HFFc6 (cell line): ENCODE results near the gene RPS3. TPM values are rescaled to one million over a fixed set of nuclear protein-coding genes. Genes with fewer than 3 reads are reported as not detected.
"Not testable (repeated sequence)": the region's sequence is repeated elsewhere in the genome, so short reads cannot be mapped to it uniquely, and the experiment has no call there.

Experiments used
- DNase-seq: peaks from one replicate; pipeline ENCODE4 v3.0.0-alpha.2; 2018
- H3K27ac Mint-ChIP-seq: 2 replicates; pipeline ENCODE4 v1.8.0; 2020; ENCODE audit warnings: mild to moderate bottlenecking, mixed read lengths
- H3K27me3 Mint-ChIP-seq: 2 replicates; pipeline ENCODE4 v1.8.0; 2021; ENCODE audit warnings: mild to moderate bottlenecking, moderate library complexity, mixed read lengths; ENCODE audit not compliant: insufficient read depth
- H3K36me3 Mint-ChIP-seq: 2 replicates; pipeline ENCODE4 v1.8.0; 2021; ENCODE audit warnings: low read depth, mixed read lengths
- H3K4me1 Mint-ChIP-seq: 2 replicates; pipeline ENCODE4 v1.8.0; 2020; ENCODE audit warnings: low read depth, mixed read lengths
- H3K4me3 Mint-ChIP-seq: 2 replicates; pipeline ENCODE4 v1.8.0; 2020; ENCODE audit warnings: mild to moderate bottlenecking, moderate library complexity, mixed read lengths
- H3K9me3 Mint-ChIP-seq: 2 replicates; pipeline ENCODE4 v1.8.0; 2020; ENCODE audit warnings: mild to moderate bottlenecking, mixed read lengths
- total RNA-seq, 6 experiments: library from RNA; stranded (reverse); fragmentation: NEBNext Ultra II Directional; extraction: Animal tissue kit (Norgen Biotek cat#: 25700); gene quantifications; 2 replicates in 1 of 6; 3 replicates in 5 of 6; pipeline ENCODE4 v1.2.3, GENCODE V29; 2021
- TF ChIP-seq, protein P1 (sequence below): fragments of 200-600 bp; sonication (generic); IDR thresholded peaks from 2 replicates; pipeline ENCODE4 v1.5.0; 2021; ENCODE audit warnings: antibody characterized with exemption, mild to moderate bottlenecking

The RPS3 gene
- total RNA-seq, 6 experiments from 2014 or later: 1,897 to 2,167 (median 1,932) TPM

DNA sequence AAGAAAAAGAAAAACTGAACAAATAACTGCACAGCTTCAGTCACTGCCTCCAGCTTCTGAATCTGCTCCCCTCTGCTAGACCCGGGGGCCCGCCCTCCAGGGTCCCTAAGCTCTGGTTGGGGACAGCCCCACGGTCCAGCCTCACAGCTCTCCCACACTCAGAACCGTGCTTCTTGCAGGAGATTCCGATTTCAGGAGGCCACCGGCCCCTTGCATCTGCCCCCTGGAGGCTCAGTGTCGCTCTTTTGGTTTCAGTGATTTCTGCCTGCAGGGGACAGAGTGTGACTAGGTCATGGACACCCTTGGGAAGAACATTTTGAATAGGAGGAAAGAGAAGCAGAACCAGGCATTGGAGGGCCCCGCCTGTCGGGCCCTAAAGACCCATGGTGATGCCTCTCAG, 23.1 kb upstream of the RPS3 start:
- H3K9me3 Mint-ChIP-seq: no peaks in the 10 kb centered on the region
- H3K36me3 Mint-ChIP-seq: no peaks in the 10 kb centered on the region
- H3K27ac Mint-ChIP-seq: no peak overlapping the region
- H3K4me3 Mint-ChIP-seq: no peak overlapping the region; the same call in 1 of the 2 replicates
- no peak for DNase-seq
- TF ChIP-seq, protein P1, sequence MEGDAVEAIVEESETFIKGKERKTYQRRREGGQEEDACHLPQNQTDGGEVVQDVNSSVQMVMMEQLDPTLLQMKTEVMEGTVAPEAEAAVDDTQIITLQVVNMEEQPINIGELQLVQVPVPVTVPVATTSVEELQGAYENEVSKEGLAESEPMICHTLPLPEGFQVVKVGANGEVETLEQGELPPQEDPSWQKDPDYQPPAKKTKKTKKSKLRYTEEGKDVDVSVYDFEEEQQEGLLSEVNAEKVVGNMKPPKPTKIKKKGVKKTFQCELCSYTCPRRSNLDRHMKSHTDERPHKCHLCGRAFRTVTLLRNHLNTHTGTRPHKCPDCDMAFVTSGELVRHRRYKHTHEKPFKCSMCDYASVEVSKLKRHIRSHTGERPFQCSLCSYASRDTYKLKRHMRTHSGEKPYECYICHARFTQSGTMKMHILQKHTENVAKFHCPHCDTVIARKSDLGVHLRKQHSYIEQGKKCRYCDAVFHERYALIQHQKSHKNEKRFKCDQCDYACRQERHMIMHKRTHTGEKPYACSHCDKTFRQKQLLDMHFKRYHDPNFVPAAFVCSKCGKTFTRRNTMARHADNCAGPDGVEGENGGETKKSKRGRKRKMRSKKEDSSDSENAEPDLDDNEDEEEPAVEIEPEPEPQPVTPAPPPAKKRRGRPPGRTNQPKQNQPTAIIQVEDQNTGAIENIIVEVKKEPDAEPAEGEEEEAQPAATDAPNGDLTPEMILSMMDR: peak; percentile 48; the same call in 1 of the 2 replicates
- H3K27me3 Mint-ChIP-seq: peaks cover 8% of the 10 kb centered on the region
- peaks cover 11% of the 10 kb centered on the region for H3K4me1 Mint-ChIP-seq

DNA sequence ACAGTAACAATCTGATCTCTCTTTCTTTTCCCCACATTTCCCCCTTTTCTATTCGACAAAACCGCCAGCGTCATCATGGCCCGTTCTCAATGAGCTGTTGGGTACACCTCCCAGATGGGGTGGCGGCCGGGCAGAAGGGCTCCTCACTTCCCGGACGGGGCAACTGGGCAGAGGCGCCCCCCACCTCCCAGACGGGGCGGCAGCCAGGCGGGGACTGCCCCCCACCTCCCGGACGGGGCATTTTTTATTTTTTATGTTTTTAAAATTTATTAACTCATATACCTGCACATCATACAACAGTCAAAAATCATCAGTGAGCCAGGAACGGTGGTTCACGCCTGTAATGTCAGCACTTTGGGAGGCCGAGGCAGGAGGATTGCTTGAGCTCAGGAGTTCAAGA, 20.5 kb upstream of the RPS3 start:
- H3K9me3 Mint-ChIP-seq, H3K4me1 Mint-ChIP-seq, H3K36me3 Mint-ChIP-seq, DNase-seq, H3K27ac Mint-ChIP-seq, H3K4me3 Mint-ChIP-seq: not testable (repeated sequence)
- H3K27me3 Mint-ChIP-seq: peaks cover 15% of the 10 kb centered on the region

DNA sequence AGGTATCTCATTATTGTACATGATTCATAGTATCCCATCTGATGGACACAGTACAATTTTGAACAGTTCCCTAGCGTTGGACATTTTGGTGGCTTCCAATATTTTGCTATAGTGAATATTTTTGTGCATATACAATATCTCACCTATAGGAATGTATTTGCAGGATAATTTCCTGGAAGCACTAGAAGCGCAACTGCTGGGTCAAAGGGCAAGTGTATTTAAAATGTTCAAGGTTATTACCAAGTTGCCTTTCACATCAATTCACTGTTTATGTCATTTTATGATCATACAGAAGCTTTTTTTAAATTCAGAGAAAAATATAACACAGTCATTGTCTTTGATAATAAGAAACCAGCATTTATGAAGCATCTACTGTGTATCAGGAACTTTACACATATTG, 19.1 kb upstream of the RPS3 start:
- no peak overlapping the region for H3K27ac Mint-ChIP-seq
- DNase-seq: no peak

DNA sequence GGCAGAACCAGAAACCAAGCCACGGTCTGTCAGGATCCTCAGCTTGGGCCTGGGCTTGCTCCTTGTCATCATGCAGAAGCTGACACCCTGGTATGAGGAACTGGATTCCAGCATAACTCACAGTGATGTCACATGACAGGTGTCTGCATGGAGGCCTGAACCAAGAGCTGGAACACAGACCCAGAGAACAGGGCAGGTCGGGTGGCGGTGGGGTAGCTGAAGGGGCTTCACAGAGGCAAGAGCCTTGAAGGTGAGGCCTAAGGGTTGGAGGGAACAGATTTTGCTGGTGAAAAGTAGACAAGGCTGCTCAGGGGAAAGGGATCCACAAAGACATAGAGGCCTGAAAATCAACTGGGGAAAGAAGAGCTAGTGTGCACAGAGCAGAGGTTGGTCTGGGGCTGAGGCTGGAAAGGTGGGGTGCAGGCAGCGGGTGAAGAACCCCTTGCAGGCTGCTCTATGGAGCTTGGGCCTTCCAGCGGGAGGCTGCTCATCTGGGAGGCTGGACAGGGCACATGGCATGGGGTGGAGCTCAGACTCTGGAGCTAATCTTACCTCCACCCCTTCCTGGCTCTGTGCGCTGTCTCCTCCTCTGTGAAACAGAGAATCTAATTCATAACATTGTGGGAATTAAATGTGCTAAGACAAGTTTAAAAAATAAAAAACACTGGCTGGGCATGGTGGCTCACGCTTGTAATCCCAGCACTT, 18.4 kb upstream of the RPS3 start:
- Mint-ChIP-seq H3K27ac (no peak overlapping the region), H3K36me3 (no peaks in the 10 kb centered on the region), H3K4me3 (no peak overlapping the region), H3K27me3 (peaks cover 9% of the 10 kb centered on the region), H3K9me3 (no peaks in the 10 kb centered on the region), H3K4me1 (peaks cover 1% of the 10 kb centered on the region; the same call in 1 of the 2 replicates)
- TF ChIP-seq, protein P1: no peak
- DNase-seq: no peak

More for the DNA sequence above, 19.1 kb upstream of the RPS3 start:
- no peaks in the 10 kb centered on the region for H3K9me3 Mint-ChIP-seq
- TF ChIP-seq, protein P1: no peak
- no peak overlapping the region for H3K4me3 Mint-ChIP-seq
- peaks cover 12% of the 10 kb centered on the region for H3K27me3 Mint-ChIP-seq
- no peaks in the 10 kb centered on the region for H3K4me1 Mint-ChIP-seq
- H3K36me3 Mint-ChIP-seq: no peaks in the 10 kb centered on the region

DNA sequence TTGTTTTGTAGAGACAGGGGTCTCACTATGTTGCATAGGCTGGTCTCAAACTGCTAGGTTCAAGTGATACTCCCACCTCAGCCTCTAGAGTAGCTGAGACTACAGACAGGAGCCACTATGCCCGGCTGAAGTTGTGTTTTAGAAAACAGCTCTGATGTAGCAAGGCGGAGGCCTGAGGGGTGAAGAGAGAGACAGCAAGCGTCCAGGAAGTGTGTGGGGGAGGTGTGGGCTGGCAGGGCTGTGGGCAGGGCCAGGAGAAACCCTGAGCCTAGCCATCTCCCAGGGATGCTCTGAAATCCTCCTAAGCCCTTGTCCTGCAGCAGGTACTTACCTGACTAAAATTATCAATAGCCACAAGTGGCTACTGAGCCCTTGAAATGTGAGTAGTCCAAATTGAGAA, 16.1 kb upstream of the RPS3 start:
- H3K9me3 Mint-ChIP-seq: no peaks in the 10 kb centered on the region
- no peak for DNase-seq
- peaks cover 10% of the 10 kb centered on the region for H3K27me3 Mint-ChIP-seq
- H3K4me3 Mint-ChIP-seq: no peak overlapping the region
- H3K4me1 Mint-ChIP-seq: peaks cover 17% of the 10 kb centered on the region
- no peak overlapping the region for H3K27ac Mint-ChIP-seq
- no peaks in the 10 kb centered on the region for H3K36me3 Mint-ChIP-seq
- TF ChIP-seq, protein P1: no peak

DNA sequence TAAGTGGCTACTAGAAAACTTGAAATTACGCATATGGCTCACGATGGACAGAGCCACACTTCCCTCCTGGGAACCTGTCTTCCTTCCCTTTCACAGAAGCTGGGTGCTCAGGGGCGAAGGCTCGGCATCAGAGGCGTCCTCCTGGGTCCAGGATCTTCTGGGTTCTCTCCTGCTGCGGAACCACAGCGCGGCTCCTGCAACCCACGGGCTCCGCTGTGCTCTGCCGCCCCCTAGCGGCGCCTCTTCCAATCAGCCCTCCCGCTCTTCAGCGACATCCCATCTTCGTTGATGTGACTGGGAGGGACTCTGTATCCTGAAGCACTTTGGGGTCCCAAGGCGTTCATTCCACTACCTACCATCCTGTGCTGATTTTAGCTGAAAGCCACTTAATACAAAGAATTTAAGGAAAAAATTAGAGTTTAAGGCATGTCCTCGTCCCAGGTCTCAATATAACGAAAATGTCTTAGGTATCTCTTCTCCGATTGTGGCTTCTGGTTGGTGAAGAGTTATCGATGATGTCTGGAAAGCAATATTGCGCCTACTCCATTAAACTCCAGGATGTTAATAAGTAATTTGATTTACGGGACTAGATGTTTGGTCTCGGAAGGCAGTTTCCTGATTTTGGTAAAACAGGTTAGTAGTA, 14.8 kb upstream of the RPS3 start:
- no peaks in the 10 kb centered on the region for H3K36me3 Mint-ChIP-seq
- no peak overlapping the region for H3K27ac Mint-ChIP-seq
- H3K4me3 Mint-ChIP-seq: no peak overlapping the region
- TF ChIP-seq, protein P1: peak; percentile 100
- H3K4me1 Mint-ChIP-seq: peaks cover 17% of the 10 kb centered on the region
- no peaks in the 10 kb centered on the region for H3K9me3 Mint-ChIP-seq
- H3K27me3 Mint-ChIP-seq: peaks cover 10% of the 10 kb centered on the region
- DNase-seq: peak; percentile 24
